ENCODE data around the gene SLCO3A1.

The SLCO3A1 gene

DNA sequence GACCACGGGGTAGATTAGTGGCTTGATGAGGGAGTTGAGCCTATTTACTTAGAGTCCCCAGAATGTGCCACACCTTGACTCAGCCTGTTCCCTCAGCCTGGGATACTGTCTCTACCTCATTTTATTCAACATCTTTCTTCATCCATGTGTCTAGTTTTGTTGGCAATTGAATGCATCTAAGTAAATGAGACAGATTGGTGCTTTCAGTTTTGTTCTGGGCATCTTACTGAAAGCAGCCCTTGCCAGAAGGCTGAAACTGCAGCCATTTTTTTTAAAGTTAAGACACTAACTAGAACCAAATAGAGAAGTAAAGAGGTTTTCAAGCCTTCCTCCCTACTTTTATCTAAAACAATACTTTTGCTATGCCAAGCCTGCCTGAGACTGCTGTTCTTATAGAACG, 246.8 kb downstream of the SLCO3A1 start:
- no peak for TF ChIP-seq CTCF (IDR thresholded peaks at IDR 0.05; ENCODE audit: extremely low read depth, missing control alignments)

DNA sequence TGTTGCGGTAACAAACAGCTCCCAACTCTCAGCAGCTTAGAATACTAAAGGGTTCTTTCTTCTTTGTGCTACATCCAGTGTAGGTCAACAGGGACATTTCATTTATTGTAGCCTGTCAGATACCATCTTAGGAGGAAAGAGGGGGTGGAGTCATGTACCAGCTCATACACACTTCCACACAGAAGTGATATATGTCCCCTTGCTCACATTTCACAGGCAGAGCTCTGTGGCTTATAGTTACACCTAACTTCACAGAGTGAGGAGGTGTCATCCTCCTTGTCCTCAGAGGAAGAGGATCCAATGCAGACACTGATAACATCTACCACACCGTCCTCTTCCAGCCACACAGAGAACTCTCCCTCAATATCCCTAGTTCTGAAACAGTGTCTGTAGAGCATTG, 247.2 kb downstream of the SLCO3A1 start:
- no peak for DNase-seq (ENCODE audit: low spot score)
- no peak for TF ChIP-seq CTCF (IDR thresholded peaks at IDR 0.05; ENCODE audit: extremely low read depth, missing control alignments)

More for the DNA sequence above, 246.8 kb downstream of the SLCO3A1 start:
- no peak for DNase-seq (ENCODE audit: low spot score)

- no peak for DNase-seq (ENCODE audit: low spot score)
Observed at GRCh38 chr15:92101708-92102394, 248.3 kb downstream of the SLCO3A1 start.

DNA sequence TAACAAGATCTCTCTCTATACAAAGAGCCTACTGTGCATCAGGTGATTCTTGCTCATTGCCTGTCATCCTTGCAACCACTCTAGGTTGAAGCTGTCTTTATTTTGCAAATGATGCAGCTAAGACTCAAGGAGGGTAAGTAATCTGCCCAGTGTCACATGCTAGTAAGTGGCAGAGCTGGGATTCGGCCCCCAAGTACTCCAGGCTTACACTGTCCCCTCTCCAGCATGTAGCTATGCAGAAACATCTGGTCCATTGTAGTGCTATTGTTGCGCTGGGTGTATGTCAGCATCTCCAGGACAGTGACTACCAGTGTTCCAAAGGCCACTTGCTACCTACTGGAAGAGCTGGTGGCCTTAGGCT, 248.9 kb downstream of the SLCO3A1 start:
- no peak for DNase-seq (ENCODE audit: low spot score)
- no peak for TF ChIP-seq CTCF (IDR thresholded peaks at IDR 0.05; ENCODE audit: extremely low read depth, missing control alignments)

More at GRCh38 chr15:92101708-92102394, 248.3 kb downstream of the SLCO3A1 start:
- TF ChIP-seq CTCF (IDR thresholded peaks at IDR 0.05; ENCODE audit: extremely low read depth, missing control alignments) = no peak

DNA sequence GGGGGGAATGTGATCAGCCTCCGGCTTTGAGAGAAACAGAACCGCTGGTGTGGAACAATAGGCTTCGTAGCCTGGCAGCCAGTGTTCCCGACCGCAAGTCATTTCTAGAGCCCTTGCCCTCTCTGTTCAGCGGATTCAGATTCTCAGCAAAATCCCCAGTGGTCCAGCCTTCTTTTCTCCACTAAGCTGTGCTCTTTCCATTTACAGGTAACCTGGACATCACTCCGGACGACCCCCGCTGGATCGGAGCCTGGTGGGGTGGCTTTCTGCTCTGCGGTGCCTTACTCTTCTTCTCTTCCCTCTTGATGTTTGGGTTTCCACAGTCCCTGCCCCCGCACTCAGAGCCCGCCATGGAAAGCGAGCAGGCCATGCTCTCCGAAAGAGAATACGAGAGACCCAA, 250.6 kb downstream of the SLCO3A1 start:
- DNase-seq (ENCODE audit: low spot score) = no peak
- no peak for TF ChIP-seq CTCF (IDR thresholded peaks at IDR 0.05; ENCODE audit: extremely low read depth, missing control alignments)

DNA sequence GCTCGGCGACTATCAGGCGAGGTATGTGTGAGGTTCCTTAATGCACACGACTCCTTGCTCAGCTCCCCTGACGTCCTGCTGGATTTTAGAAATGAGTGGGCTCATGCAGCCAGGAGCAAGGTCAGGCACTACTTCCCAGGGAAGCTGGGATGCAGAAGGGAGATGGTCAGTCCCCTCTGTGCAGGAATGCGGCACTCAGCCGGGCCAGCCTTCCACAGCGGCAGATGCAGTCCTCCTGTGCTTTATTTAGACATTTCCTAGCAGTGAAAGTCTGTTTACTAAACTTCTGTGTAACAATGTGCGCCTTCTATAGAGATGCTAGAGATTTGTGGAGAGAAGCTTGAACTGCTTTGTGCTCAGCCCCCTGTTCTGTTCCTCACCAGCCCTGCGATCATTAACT, 252.1 kb downstream of the SLCO3A1 start:
- DNase-seq (ENCODE audit: low spot score) = no peak

DNA sequence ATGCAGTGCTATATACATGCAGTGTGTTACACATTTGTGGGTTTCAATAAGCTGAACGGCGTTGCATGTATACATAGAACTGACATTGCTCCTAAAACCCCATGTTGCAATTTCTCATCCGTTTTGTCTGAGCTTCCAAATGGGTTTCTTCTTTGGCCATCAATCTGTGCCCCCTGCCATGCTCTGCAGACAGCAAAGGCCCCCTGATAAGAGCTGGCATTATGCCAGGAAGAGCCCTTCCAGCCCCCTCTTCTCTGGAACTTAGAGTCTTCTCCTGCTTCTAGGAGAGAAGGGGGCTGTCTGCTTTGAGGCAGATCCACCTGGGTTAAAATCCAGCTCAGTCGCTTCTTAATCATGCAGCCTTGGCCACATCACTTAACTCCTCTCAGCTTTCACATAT, 254.0 kb downstream of the SLCO3A1 start:
- no peak for DNase-seq (ENCODE audit: low spot score)
- TF ChIP-seq CTCF (IDR thresholded peaks at IDR 0.05; ENCODE audit: extremely low read depth, missing control alignments) = no peak

More for the DNA sequence above, 252.1 kb downstream of the SLCO3A1 start:
- no peak for TF ChIP-seq CTCF (IDR thresholded peaks at IDR 0.05; ENCODE audit: extremely low read depth, missing control alignments)

All from GM20000 (cell line).